Endothelial cell of umbilical vein (primary cell): ENCODE measurements around the gene RIMBP2. TPM values are rescaled to one million over a fixed set of nuclear protein-coding genes. Genes with fewer than 3 reads are reported as not detected.

Experiments used
- BruUV-seq: library from RNA; stranded (reverse); fragments of 400-500 nt; replicated peaks from 2 replicates; lab custom pipeline; 2021; lab: Mats Ljungman, UMichigan
- CTCF ChIA-PET: fragments of 300-600, 350-600 bp; sonication (Branson Sonifier 250); formaldehyde crosslinking; loops from one replicate; lab custom pipeline; 2021; ENCODE audit warnings: antibody characterized with exemption, inconsistent platforms; lab: Charles Lee
- POLR2A ChIA-PET: fragments of 300-600, 350-600 bp; sonication (Branson Sonifier 250); formaldehyde crosslinking; loops from one replicate; lab custom pipeline; 2021; ENCODE audit warnings: antibody characterized with exemption, inconsistent platforms; lab: Charles Lee
- DNase-seq: peaks from one replicate; pipeline ENCODE4 v3.0.0-alpha.2; 2011; ENCODE audit warnings: low read depth, low spot score
- FAIRE-seq: peaks from 2 replicates; lab custom pipeline; 2011; peaks lifted over from hg19 to GRCh38; lab: Jason Lieb, UNC
- H2AFZ ChIP-seq: 2 replicates; pipeline ENCODE4 v1.6.0; 2012; ENCODE audit warnings: low read depth, low read length, control low read depth, inconsistent platforms
- H3K27ac ChIP-seq: 2 replicates; pipeline ENCODE4 v1.5.1; 2011; ENCODE audit warnings: low read depth, mild to moderate bottlenecking, control low read depth, low read length, moderate library complexity; ENCODE audit not compliant: insufficient read depth
- H3K27me3 ChIP-seq, 2 experiments: 2 replicates each; pipeline versions ENCODE4 v1.6.0 to v1.6.1; 2011; ENCODE audit warnings: low read length in 2 of 2, mixed read lengths in 1 of 2; ENCODE audit not compliant: control insufficient read depth in 2 of 2, insufficient read depth in 2 of 2
- H3K36me3 ChIP-seq, 2 experiments: 2 replicates in 1 of 2; 3 replicates in 1 of 2; pipeline ENCODE4 v1.5.1; 2011; ENCODE audit warnings: low read length in 2 of 2, mild to moderate bottlenecking in 1 of 2, moderate library complexity in 1 of 2; ENCODE audit not compliant: control insufficient read depth in 2 of 2, insufficient read depth in 2 of 2; ENCODE audit errors: extremely low read depth in 1 of 2
- H3K4me1 ChIP-seq: 3 replicates; pipeline ENCODE4 v1.5.1; 2011; ENCODE audit warnings: mild to moderate bottlenecking, low read length; ENCODE audit not compliant: control insufficient read depth, insufficient read depth; ENCODE audit errors: extremely low read depth
- H3K4me2 ChIP-seq: 2 replicates; pipeline ENCODE4 v1.6.1; 2011; ENCODE audit warnings: low read length, control low read depth, mixed read lengths; ENCODE audit not compliant: insufficient read depth
- H3K4me3 ChIP-seq, 3 experiments: fragments of 200-600 bp in 1 of 3; sonication (generic), shearing (Covaris generic) in 1 of 3; replicated peaks in 1 of 3; 2 replicates each; pipeline ENCODE4 v1.5.1; 2011 to 2016; ENCODE audit warnings: control low read depth in 3 of 3, low read length in 3 of 3, mild to moderate bottlenecking in 2 of 3, inconsistent platforms in 1 of 3, low read depth in 1 of 3, moderate library complexity in 1 of 3; ENCODE audit not compliant: insufficient read depth in 1 of 3
- H3K79me2 ChIP-seq: 2 replicates; pipeline ENCODE4 v1.6.0; 2012; ENCODE audit warnings: low read length, inconsistent platforms; ENCODE audit not compliant: control insufficient read depth, insufficient read depth
- H3K9ac ChIP-seq: replicated peaks from 2 replicates; pipeline ENCODE3; 2011; ENCODE audit warnings: low read length, control low read depth; ENCODE audit not compliant: insufficient read depth; ENCODE audit errors: extremely low read depth
- H3K9me1 ChIP-seq: replicated peaks from 3 replicates; pipeline ENCODE4 v1.6.0; 2011; ENCODE audit warnings: mild to moderate bottlenecking, low read length; ENCODE audit not compliant: control insufficient read depth, insufficient read depth; ENCODE audit errors: extremely low read depth
- H3K9me3 ChIP-seq: replicated peaks from 2 replicates; pipeline ENCODE4 v1.5.1; 2012; ENCODE audit warnings: low read length, inconsistent platforms; ENCODE audit not compliant: control insufficient read depth, insufficient read depth
- H4K20me1 ChIP-seq: replicated peaks from 2 replicates; pipeline ENCODE3; 2011; ENCODE audit warnings: mild to moderate bottlenecking, low read length; ENCODE audit not compliant: control insufficient read depth, insufficient read depth; ENCODE audit errors: extremely low read depth
- CTCF ChIP-seq, 2 donors: IDR thresholded peaks; 1 replicate in 1 of 2; 2 replicates in 1 of 2; pipeline ENCODE4 v1.5.1; 2011; ENCODE audit warnings: low read length in 2 of 2, mild to moderate bottlenecking in 2 of 2, moderate library complexity in 2 of 2, control low read depth in 1 of 2, inconsistent platforms in 1 of 2, low read depth in 1 of 2; ENCODE audit not compliant: insufficient read depth in 1 of 2; ENCODE audit errors: extremely low read depth in 1 of 2
- EZH2 ChIP-seq: IDR thresholded peaks from 2 replicates; pipeline ENCODE4 v1.6.1; 2012; ENCODE audit warnings: borderline replicate concordance, low read depth, mild to moderate bottlenecking, moderate library complexity, low read length, inconsistent platforms; ENCODE audit not compliant: severe bottlenecking
- FOS ChIP-seq: IDR thresholded peaks from 2 replicates; pipeline ENCODE4 v1.6.1; 2011; ENCODE audit warnings: mild to moderate bottlenecking, low read length, moderate library complexity, borderline replicate concordance; ENCODE audit not compliant: insufficient read depth
- GATA2 ChIP-seq: IDR thresholded peaks from 2 replicates; pipeline ENCODE4 v1.7.0; 2011; ENCODE audit warnings: low read depth, mild to moderate bottlenecking, moderate library complexity, mixed read lengths, low read length; ENCODE audit not compliant: insufficient read length, insufficient read depth
- JUN ChIP-seq: IDR thresholded peaks from 2 replicates; pipeline ENCODE4 v1.6.1; 2011; ENCODE audit warnings: borderline replicate concordance, low read depth; ENCODE audit not compliant: insufficient read length, insufficient read depth
- MAX ChIP-seq: IDR thresholded peaks from 2 replicates; pipeline ENCODE4 v1.6.1; 2011; ENCODE audit not compliant: insufficient read depth, insufficient read length
- MYC ChIP-seq: IDR thresholded peaks from one replicate; pipeline ENCODE4 v1.6.1; 2011; ENCODE audit warnings: mild to moderate bottlenecking, low read depth, low read length
- POLR2A ChIP-seq: IDR thresholded peaks from 2 replicates; pipeline ENCODE4 v1.6.1; 2012; ENCODE audit warnings: low read depth, mild to moderate bottlenecking, control low read depth, low read length
- POLR2AphosphoS5 ChIP-seq: IDR thresholded peaks from 2 replicates; pipeline ENCODE4 v1.6.1; 2012; ENCODE audit warnings: low read depth, mild to moderate bottlenecking, control low read depth, low read length, moderate library complexity; ENCODE audit not compliant: insufficient read depth
- dilution Hi-C: fragments of 300-500 bp; cut with MboI; formaldehyde crosslinking; loops from one replicate; pipeline ENCODE4 v1.15.0; 2019; ENCODE audit warnings: low sequenced_read_pairs; ENCODE audit not compliant: extremely low pct_ligation_motif_present
- intact Hi-C: fragments of 100-400 bp; cut with micrococcal nuclease; formaldehyde crosslinking; loops from one replicate; pipeline ENCODE4 v1.10.0; 2022
- polyA plus RNA-seq, 4 experiments: library from polyadenylated mRNA; depleted of rRNA in 3 of 4; stranded (reverse) in 3 of 4; unstranded in 1 of 4; fragments of >200 nt; gene quantifications; 2 replicates each; pipeline versions ENCODE4 v1.2.1 to v1.2.3, GENCODE V29; 2011 to 2012; ENCODE audit warnings: missing spikeins in 1 of 4
- total RNA-seq: library from RNA; stranded (reverse); gene quantifications from 2 replicates; pipeline ENCODE4 v1.2.3, GENCODE V29; 2021

RIMBP2 gene
- total and polyA plus RNA-seq, 2 donors (not counting 3 experiments of a cell fraction or from before 2014, with no cell fraction given) = 0.04 TPM; not detected in 1

- Histone ChIP-seq H3K36me3 (no peaks in the 10 kb centered on the region), H3K4me1 (no peaks in the 10 kb centered on the region), H3K4me2 (no peak overlapping the region), H3K9ac (no peak overlapping the region), H3K79me2 (no peaks in the 10 kb centered on the region), H3K9me3 (no peaks in the 10 kb centered on the region), H2AFZ (no peak overlapping the region), H3K27me3 (no peaks in the 10 kb centered on the region), H3K4me3 (no peak overlapping the region), H3K9me1 (no peaks in the 10 kb centered on the region), H3K27ac (no peak overlapping the region), H4K20me1 (no peaks in the 10 kb centered on the region)
- ChIA-PET CTCF (interaction anchor here (0.5 kb wide), 1 partner anchor 988 kb away, joined by 3 read pairs; no protein-coding TSS in a partner anchor), POLR2A (no interaction called here)
- dilution Hi-C loops = no loop called here
- FAIRE-seq = no peak
- no TSS peak for BruUV-seq
- TF ChIP-seq MYC (no peak), MAX (no peak), GATA2 (no peak), FOS (no peak), JUN (no peak), CTCF (IDR thresholded peaks at IDR 0.05; ENCODE audit: extremely low read depth in 1 of 2, insufficient read depth in 1 of 2, low read depth in 1 of 2, low read length in 2 of 2) (no peak), POLR2A (no peak), EZH2 (no peak), POLR2AphosphoS5 (no peak)
- DNase-seq = no peak
- intact Hi-C loops = no loop called here
Observed at GRCh38 chr12:130746546-130746945, 30.4 kb upstream of the RIMBP2 start.
